Kidney epithelial cell (primary cell): Measurements from ENCODE around the gene MIER3. TPM values are rescaled to one million over a fixed set of nuclear protein-coding genes. Genes with fewer than 3 reads are reported as not detected.

ENCODE experiments used
- DNase-seq: peaks from one replicate; pipeline ENCODE4 v3.0.0-alpha.2; 2010; ENCODE audit warnings: low read depth
- H3K27me3 ChIP-seq: 2 replicates; pipeline ENCODE4 v1.6.0; 2011; ENCODE audit warnings: low read length; ENCODE audit not compliant: control insufficient read depth, insufficient read depth
- H3K36me3 ChIP-seq: 2 replicates; pipeline ENCODE4 v1.5.1; 2011; ENCODE audit warnings: low read length; ENCODE audit not compliant: control insufficient read depth, insufficient read depth
- H3K4me3 ChIP-seq: 2 replicates; pipeline ENCODE4 v1.5.1; 2011; ENCODE audit warnings: low read depth, mild to moderate bottlenecking, control low read depth, low read length
- total RNA-seq: library from RNA; depleted of rRNA; stranded (reverse); fragments of >200 nt; gene quantifications from 2 replicates; pipeline ENCODE4 v1.2.3, GENCODE V29; 2015
- TF ChIP-seq, protein P1 (sequence below): IDR thresholded peaks from 2 replicates; pipeline ENCODE4 v1.5.1; 2011; ENCODE audit warnings: mild to moderate bottlenecking, moderate library complexity, low read length, control low read depth, inconsistent platforms; ENCODE audit not compliant: insufficient read depth, poor library complexity, severe bottlenecking

MIER3 gene, protein sequence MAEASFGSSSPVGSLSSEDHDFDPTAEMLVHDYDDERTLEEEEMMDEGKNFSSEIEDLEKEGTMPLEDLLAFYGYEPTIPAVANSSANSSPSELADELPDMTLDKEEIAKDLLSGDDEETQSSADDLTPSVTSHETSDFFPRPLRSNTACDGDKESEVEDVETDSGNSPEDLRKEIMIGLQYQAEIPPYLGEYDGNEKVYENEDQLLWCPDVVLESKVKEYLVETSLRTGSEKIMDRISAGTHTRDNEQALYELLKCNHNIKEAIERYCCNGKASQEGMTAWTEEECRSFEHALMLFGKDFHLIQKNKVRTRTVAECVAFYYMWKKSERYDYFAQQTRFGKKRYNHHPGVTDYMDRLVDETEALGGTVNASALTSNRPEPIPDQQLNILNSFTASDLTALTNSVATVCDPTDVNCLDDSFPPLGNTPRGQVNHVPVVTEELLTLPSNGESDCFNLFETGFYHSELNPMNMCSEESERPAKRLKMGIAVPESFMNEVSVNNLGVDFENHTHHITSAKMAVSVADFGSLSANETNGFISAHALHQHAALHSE
- 13.5 and 18.1 TPM in 2 replicates for total RNA-seq

DNA sequence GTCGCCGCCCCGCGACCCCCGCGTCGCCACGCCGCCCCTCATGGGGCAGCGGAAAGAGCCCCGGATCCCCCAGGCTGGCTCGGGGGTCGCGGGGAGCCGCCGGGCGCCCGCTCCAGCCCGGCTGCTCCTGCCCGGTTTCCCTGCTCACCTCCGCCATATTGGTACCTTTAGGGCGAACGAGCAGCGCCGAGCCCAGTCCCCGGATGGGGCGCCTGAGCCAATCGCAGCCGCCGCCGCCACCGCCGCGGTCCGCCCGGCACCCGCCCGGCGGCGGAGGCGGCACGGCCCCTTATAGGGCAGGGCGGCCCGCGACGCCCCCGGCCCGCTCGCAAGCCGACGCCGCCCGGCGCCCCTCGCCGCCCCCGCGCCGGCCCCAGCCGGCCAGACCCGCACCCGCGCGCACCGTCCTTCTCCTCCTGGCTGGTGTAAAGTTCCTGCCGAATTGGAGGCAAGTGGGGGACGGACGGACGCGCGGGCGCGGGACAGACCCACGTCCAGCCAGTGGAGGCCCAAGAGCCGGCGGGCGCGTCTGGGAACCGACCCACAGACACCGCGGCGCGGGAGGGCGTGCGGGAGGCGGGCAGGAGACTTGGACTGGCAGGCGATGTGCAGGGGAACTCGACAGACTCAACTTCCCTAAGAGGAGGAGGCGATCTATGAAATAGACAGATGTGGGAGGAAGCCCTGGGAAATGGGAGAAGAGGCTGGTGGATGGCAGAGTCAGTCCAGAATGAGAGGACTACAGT is at the start of gene MIER3:
MIER3 (minus strand) TSS at position 178 of the 746 bp plus-strand sequence; CDS start at position 157, 21 bp downstream.
- TF ChIP-seq, protein P1, sequence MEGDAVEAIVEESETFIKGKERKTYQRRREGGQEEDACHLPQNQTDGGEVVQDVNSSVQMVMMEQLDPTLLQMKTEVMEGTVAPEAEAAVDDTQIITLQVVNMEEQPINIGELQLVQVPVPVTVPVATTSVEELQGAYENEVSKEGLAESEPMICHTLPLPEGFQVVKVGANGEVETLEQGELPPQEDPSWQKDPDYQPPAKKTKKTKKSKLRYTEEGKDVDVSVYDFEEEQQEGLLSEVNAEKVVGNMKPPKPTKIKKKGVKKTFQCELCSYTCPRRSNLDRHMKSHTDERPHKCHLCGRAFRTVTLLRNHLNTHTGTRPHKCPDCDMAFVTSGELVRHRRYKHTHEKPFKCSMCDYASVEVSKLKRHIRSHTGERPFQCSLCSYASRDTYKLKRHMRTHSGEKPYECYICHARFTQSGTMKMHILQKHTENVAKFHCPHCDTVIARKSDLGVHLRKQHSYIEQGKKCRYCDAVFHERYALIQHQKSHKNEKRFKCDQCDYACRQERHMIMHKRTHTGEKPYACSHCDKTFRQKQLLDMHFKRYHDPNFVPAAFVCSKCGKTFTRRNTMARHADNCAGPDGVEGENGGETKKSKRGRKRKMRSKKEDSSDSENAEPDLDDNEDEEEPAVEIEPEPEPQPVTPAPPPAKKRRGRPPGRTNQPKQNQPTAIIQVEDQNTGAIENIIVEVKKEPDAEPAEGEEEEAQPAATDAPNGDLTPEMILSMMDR: no peak
- H3K27me3 ChIP-seq: no peaks in the 10 kb centered on the region
- peak within 1 kb of the TSS; percentile 54 for H3K4me3 ChIP-seq
- H3K36me3 ChIP-seq: no peaks in the 10 kb centered on the region
- no peak for DNase-seq

DNA sequence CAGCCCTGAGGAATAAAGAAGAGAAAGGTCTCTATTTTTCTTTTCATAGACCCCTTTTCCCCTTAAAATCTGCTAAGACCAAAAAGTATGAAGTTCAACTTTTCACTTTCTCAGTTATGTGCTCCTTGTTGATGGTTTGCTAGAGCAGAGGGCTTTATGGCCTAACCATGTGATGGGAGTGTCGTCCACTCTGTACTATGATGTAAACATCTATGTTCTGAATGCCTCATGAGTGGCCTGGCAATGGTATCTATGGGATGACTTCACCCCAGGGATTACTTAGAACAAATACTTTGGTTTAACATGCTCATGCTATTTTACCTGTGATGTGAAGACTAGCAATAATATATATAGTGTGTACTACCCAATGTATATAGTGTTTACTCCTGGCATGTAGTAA is 43.7 kb upstream of the MIER3 start:
- DNase-seq: no peak
- no peaks in the 10 kb centered on the region for H3K27me3 ChIP-seq
- H3K36me3 ChIP-seq: no peaks in the 10 kb centered on the region
- no peak overlapping the region for H3K4me3 ChIP-seq
- TF ChIP-seq, protein P1: no peak

DNA sequence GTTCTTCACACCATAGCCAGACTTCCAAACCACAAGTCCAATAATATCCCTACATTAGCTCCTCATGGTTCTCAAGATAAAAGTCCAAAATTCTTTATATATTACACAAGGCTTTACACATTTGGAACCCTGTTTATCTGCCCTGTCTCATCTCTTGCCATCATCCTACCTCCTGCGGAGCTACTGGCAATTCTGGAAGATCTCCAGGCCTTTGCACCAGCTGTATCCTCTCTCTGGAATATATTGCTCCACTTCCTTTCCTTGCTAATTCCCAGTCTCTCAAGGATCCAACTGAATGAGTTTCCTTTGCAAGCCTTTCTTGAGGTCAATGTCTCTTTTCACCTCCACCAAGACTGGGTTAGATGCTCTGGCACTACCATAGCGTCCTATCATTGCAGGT is 41.3 kb upstream of the MIER3 start:
- no peak overlapping the region for H3K4me3 ChIP-seq
- no peak for DNase-seq
- TF ChIP-seq, protein P1: no peak
- H3K36me3 ChIP-seq: no peaks in the 10 kb centered on the region
- H3K27me3 ChIP-seq: no peaks in the 10 kb centered on the region

DNA sequence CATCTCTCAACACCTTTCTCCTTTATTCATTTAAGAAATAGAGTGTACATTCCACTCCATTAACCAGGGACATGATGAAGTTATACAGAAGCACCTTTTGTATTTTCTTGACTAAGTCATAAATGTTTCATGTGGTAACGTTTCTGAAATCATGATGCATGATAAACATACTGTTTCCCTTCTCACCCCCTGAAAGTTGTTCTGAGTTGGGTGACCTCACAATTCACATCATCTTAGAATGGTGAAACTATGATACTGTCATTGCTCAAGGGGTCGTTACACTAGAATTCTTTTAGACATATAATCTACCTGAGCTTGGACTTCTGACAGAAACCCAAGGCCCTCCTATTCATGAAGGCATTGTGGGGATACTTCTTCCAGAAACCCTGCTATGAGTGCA is 37.8 kb upstream of the MIER3 start:
- H3K4me3 ChIP-seq: no peak overlapping the region
- H3K27me3 ChIP-seq: no peaks in the 10 kb centered on the region
- TF ChIP-seq, protein P1: no peak
- no peaks in the 10 kb centered on the region for H3K36me3 ChIP-seq
- no peak for DNase-seq

DNA sequence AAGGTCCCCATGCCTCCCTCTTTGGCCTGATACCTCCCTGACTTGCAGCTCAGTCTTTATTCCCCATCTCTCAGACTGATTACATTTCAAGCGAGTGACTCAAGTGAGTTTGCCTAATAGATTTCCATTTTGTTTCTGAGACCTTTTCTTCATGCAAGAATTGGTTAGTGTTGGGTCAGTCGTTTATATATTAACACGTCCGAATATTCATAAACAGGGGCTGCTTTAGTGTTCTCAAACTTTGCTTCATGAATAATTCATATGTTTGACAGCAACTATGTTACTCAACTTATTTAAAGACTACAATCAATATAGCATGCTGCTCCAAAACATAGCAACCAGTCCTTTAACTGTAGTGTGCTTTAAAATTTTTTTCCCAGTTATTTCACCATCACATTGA is 36.6 kb upstream of the MIER3 start:
- Histone ChIP-seq H3K36me3 (no peaks in the 10 kb centered on the region), H3K4me3 (no peak overlapping the region), H3K27me3 (no peaks in the 10 kb centered on the region)
- no peak for DNase-seq
- TF ChIP-seq, protein P1: no peak
